DND-41 (cell line): Measurements from ENCODE around the gene TMLHE.

Experiments
- CTCF ChIP-seq: IDR thresholded peaks from 2 replicates; pipeline ENCODE4 v1.5.1; 2012; ENCODE audit warnings: borderline replicate concordance, low read length, moderate library complexity, mild to moderate bottlenecking; ENCODE audit not compliant: poor library complexity, severe bottlenecking; ENCODE audit errors: extremely low read depth
- EZH2 ChIP-seq: IDR thresholded peaks from 3 replicates; pipeline ENCODE4 v1.6.1; 2012; ENCODE audit warnings: borderline replicate concordance, low read depth, mild to moderate bottlenecking, moderate library complexity, low read length, inconsistent platforms; ENCODE audit not compliant: severe bottlenecking

DNA sequence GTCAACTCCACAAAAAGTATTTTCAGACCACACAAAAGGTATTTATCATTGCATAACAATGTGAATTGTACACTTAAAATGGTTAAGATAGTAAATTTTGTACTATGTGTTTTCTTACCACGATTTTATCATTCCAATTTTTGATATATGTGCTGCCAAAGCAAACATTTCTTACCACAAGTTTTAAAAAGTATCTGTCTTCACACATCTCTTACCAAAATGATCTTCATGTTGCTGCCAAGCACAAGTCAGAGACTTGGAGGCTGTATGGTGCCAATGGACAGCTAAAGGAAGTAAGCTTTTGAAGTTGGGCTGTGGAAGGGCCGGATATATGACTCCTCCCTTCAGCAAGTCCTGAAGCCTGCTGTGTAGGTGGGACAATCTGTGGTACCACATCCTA lies 67.9 kb downstream of the TMLHE start:
- TF ChIP-seq CTCF = no peak
- no peak for TF ChIP-seq EZH2
